ENCODE measurements around the gene HAO2. TPM values are rescaled to one million over a fixed set of nuclear protein-coding genes. Genes with fewer than 3 reads are reported as not detected.

HAO2 gene
- total RNA-seq, 1 donor from 2014 or later: not detected

GRCh38 chr1:119435052-119435451 is 66.5 kb downstream of the HAO2 start:
- Histone ChIP-seq H3K4me3 (no peak overlapping the region), H3K27me3 (ENCODE audit: low read depth) (no peaks in the 10 kb centered on the region), H3K4me1 (no peaks in the 10 kb centered on the region), H3K36me3 (no peaks in the 10 kb centered on the region), H3K9me3 (no peaks in the 10 kb centered on the region), H3K27ac (no peak overlapping the region)
- no peak for TF ChIP-seq CTCF (IDR thresholded peaks at IDR 0.05)
- no peak for ATAC-seq
- DNase-seq: no peak
- intact Hi-C loops (cut with DNase I): no loop called here

- Histone ChIP-seq H3K4me3 (no peak overlapping the region), H3K9me3 (no peaks in the 10 kb centered on the region), H3K27me3 (ENCODE audit: low read depth) (no peaks in the 10 kb centered on the region), H3K36me3 (no peaks in the 10 kb centered on the region), H3K4me1 (no peaks in the 10 kb centered on the region), H3K27ac (no peak overlapping the region)
- TF ChIP-seq CTCF (IDR thresholded peaks at IDR 0.05): no peak
- DNase-seq (no peak), ATAC-seq (no peak)
- intact Hi-C loops (cut with DNase I): no loop called here
Observed at GRCh38 chr1:119438761-119439160, 70.2 kb downstream of the HAO2 start.

GRCh38 chr1:119440721-119441307 is 72.2 kb downstream of the HAO2 start:
- no peaks in the 10 kb centered on the region for H3K4me1 ChIP-seq
- no peak for ATAC-seq
- intact Hi-C loops (cut with DNase I): no loop called here
- H3K36me3 ChIP-seq: no peaks in the 10 kb centered on the region
- H3K4me3 ChIP-seq: no peak overlapping the region
- DNase-seq: no peak
- no peak for TF ChIP-seq CTCF (IDR thresholded peaks at IDR 0.05)
- H3K9me3 ChIP-seq: no peaks in the 10 kb centered on the region
- H3K27me3 ChIP-seq (ENCODE audit: low read depth): no peaks in the 10 kb centered on the region
- no peak overlapping the region for H3K27ac ChIP-seq

- DNase-seq (no peak), ATAC-seq (no peak)
- H3K4me1 ChIP-seq: no peaks in the 10 kb centered on the region
- no peak for TF ChIP-seq CTCF (IDR thresholded peaks at IDR 0.05)
- H3K4me3 ChIP-seq: no peak overlapping the region
- no peaks in the 10 kb centered on the region for H3K27me3 ChIP-seq (ENCODE audit: low read depth)
- H3K36me3 ChIP-seq: no peaks in the 10 kb centered on the region
- intact Hi-C loops (cut with DNase I): no loop called here
- H3K9me3 ChIP-seq: no peaks in the 10 kb centered on the region
- no peak overlapping the region for H3K27ac ChIP-seq
Observed at GRCh38 chr1:119442756-119443155, 74.2 kb downstream of the HAO2 start.

Other genes starting within 250 kb of the HAO2 start
- 8.9 TPM for gene WARS2, start 228.1 kb upstream of the HAO2 start, total RNA-seq
- gene HSD3B2, start 46.4 kb downstream of the HAO2 start, total RNA-seq: not detected
- not detected for gene HSD3B1, start 138.4 kb downstream of the HAO2 start, total RNA-seq